Naive thymus-derived CD4-positive, alpha-beta T cell (primary cell): ENCODE results near the gene E2F4. TPM values are rescaled to one million over a fixed set of nuclear protein-coding genes. Genes with fewer than 3 reads are reported as not detected.

ENCODE experiments used
- ATAC-seq: fragments of 150-1000 bp; cut with Tn5 transposase; 2 replicates; pipeline ENCODE4 v1.10.0; 2021; ENCODE audit warnings: mild to moderate bottlenecking, moderate library complexity
- CTCF ChIA-PET: fragments of 350-600 bp; sonication (Branson Sonifier 250); formaldehyde crosslinking; loops from one replicate; lab custom pipeline; 2021; ENCODE audit warnings: antibody characterized with exemption; lab: Charles Lee
- POLR2A ChIA-PET: fragments of 350-600 bp; sonication (Branson Sonifier 250); formaldehyde crosslinking; loops from one replicate; lab custom pipeline; 2021; ENCODE audit warnings: antibody characterized with exemption, inconsistent platforms; lab: Charles Lee
- DNase-seq, 9 donors: peaks; one replicate each; pipeline versions ENCODE4 v3.0.0 to v3.0.0-alpha.2; 2020 to 2022; ENCODE audit warnings: mixed read lengths in 1 of 9
- H3K27ac ChIP-seq: one replicate; pipeline ENCODE4 v1.7.0; 2013; ENCODE audit warnings: mild to moderate bottlenecking, low read depth, low read length, moderate library complexity
- H3K27me3 ChIP-seq, 2 donors: one replicate each; pipeline ENCODE4 v1.7.0; 2013; ENCODE audit warnings: low read length in 2 of 2, mild to moderate bottlenecking in 2 of 2, moderate library complexity in 2 of 2; ENCODE audit not compliant: control insufficient read depth in 2 of 2, insufficient read depth in 2 of 2
- H3K36me3 ChIP-seq, 3 experiments: 1 replicate in 2 of 3; 2 replicates in 1 of 3; pipeline ENCODE4 v1.7.0; 2013; ENCODE audit warnings: low read length in 3 of 3, mild to moderate bottlenecking in 3 of 3, moderate library complexity in 1 of 3; ENCODE audit not compliant: insufficient read depth in 3 of 3, control insufficient read depth in 2 of 3
- H3K4me1 ChIP-seq, 2 donors: one replicate each; pipeline ENCODE4 v1.7.0; 2013; ENCODE audit warnings: low read length in 2 of 2, mild to moderate bottlenecking in 2 of 2, moderate library complexity in 1 of 2; ENCODE audit not compliant: control insufficient read depth in 2 of 2, insufficient read depth in 2 of 2
- H3K4me3 ChIP-seq: 2 replicates; pipeline ENCODE4 v1.7.0; 2013; ENCODE audit warnings: mild to moderate bottlenecking, low read length
- H3K9me3 ChIP-seq, 3 experiments: 1 replicate in 2 of 3; 2 replicates in 1 of 3; pipeline ENCODE4 v1.7.0; 2013; ENCODE audit warnings: low read length in 3 of 3; ENCODE audit not compliant: control insufficient read depth in 2 of 3
- H3K27ac Mint-ChIP-seq, 9 donors: one replicate each; pipeline ENCODE4 v1.8.0; 2020 to 2022; ENCODE audit warnings: mixed read lengths in 9 of 9, mild to moderate bottlenecking in 8 of 9, moderate library complexity in 5 of 9, inconsistent platforms in 2 of 9
- H3K27me3 Mint-ChIP-seq, 5 donors: one replicate each; pipeline ENCODE4 v1.8.0; 2021 to 2022; ENCODE audit warnings: mixed read lengths in 5 of 5, mild to moderate bottlenecking in 1 of 5
- H3K36me3 Mint-ChIP-seq, 5 donors: one replicate each; pipeline ENCODE4 v1.8.0; 2020 to 2022; ENCODE audit warnings: mixed read lengths in 5 of 5, mild to moderate bottlenecking in 3 of 5, inconsistent platforms in 1 of 5
- H3K4me1 Mint-ChIP-seq, 7 donors: one replicate each; pipeline ENCODE4 v1.8.0; 2020 to 2022; ENCODE audit warnings: mixed read lengths in 7 of 7, mild to moderate bottlenecking in 3 of 7, inconsistent platforms in 1 of 7
- H3K4me3 Mint-ChIP-seq, 10 donors: one replicate each; pipeline ENCODE4 v1.8.0; 2020 to 2022; ENCODE audit warnings: mild to moderate bottlenecking in 10 of 10, mixed read lengths in 10 of 10, moderate library complexity in 6 of 10, inconsistent platforms in 2 of 10
- H3K9me3 Mint-ChIP-seq, 11 donors: one replicate each; pipeline ENCODE4 v1.8.0; 2020 to 2022; ENCODE audit warnings: mixed read lengths in 11 of 11, mild to moderate bottlenecking in 4 of 11, inconsistent platforms in 1 of 11, moderate library complexity in 1 of 11
- intact Hi-C, 2 donors: fragments of 100-400 bp; cut with micrococcal nuclease; formaldehyde crosslinking; loops; one replicate each; pipeline ENCODE4 v1.15.1; 2023
- polyA plus RNA-seq, 2 donors: library from polyadenylated mRNA; unstranded; fragments of 300-500 nt; fragmentation: Illumina TruSeq; gene quantifications; one replicate each; pipeline ENCODE4 v1.2.3, GENCODE V29; 2021
- total RNA-seq, 6 experiments: library from RNA in 5 of 6; stranded (reverse) in 5 of 6; gene quantifications; 1 replicate in 5 of 6; 2 replicates in 1 of 6; pipeline ENCODE4 v1.2.3 and lab custom pipeline; 2021 to 2026

E2F4 gene
- total and polyA plus RNA-seq, 7 experiments from 2014 or later, result 59.4 to 133 (median 73.0) TPM

DNA sequence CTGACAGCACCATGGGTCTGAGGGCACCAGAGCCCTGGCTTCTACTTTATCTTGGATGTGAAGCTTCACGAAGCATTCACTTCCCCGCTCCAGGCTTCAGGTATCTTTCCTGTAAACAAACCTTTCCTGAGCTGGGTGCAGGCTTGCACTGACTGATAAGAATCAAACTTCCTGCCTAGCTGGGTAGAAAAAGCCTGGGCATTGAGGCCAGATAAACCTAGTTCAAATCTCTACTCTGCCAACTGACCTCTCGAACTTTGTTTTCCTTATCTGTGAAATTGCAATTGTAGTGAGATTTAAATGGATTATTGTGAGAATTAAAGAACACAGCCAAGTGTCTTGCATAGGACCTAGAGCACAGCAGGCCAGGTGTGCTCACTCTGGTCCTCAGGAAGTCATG, 32.0 kb downstream of the E2F4 start:
- peaks cover 4 to 14% (median 11%) of the 10 kb centered on the region in 5 donors for H3K36me3 Mint-ChIP-seq
- peaks cover 14 to 38% of the 10 kb centered on the region in 2 donors for H3K4me1 ChIP-seq
- H3K27me3 Mint-ChIP-seq, result no peaks in the 10 kb centered on the region
- POLR2A ChIA-PET, result interaction anchor here (1.2 to 1.9 kb wide), 2 partner anchors 15 to 21 kb away, joined by 3 to 4 read pairs; no protein-coding TSS in a partner anchor
- no peak for ATAC-seq
- peaks cover 6 to 17% (median 9%) of the 10 kb centered on the region in 3 experiments for H3K36me3 ChIP-seq
- H3K4me3 Mint-ChIP-seq, result peak overlapping the region in 9 of 10 donors; percentile 2 to 100 (median 34)
- H3K4me3 ChIP-seq, result peak overlapping the region; percentile 13
- no peaks in the 10 kb centered on the region for H3K9me3 ChIP-seq
- peak overlapping the region; percentile 62 for H3K27ac ChIP-seq
- H3K4me1 Mint-ChIP-seq, result peaks cover 38 to 71% (median 58%) of the 10 kb centered on the region in 7 donors
- no peaks in the 10 kb centered on the region for H3K9me3 Mint-ChIP-seq
- intact Hi-C loops, result no loop called here
- no peaks in the 10 kb centered on the region for H3K27me3 ChIP-seq
- CTCF ChIA-PET, result interaction anchor here (0.8 to 0.9 kb wide), 2 partner anchors 24 to 26 kb away, joined by 3 read pairs; partner anchors contain the start of gene FHOD1
- H3K27ac Mint-ChIP-seq, result peak overlapping the region; percentile 36 to 100 (median 82)
- no peak for DNase-seq

GRCh38 chr16:67226295-67226803, 34.4 kb downstream of the E2F4 start:
- Histone ChIP-seq H3K27me3 (no peaks in the 10 kb centered on the region), H3K36me3 (peaks cover 9 to 41% (median 10%) of the 10 kb centered on the region in 3 experiments), H3K27ac (peak overlapping the region; percentile 85), H3K9me3 (no peaks in the 10 kb centered on the region), H3K4me3 (peak overlapping the region; percentile 90), H3K4me1 (peaks cover 14 to 38% of the 10 kb centered on the region in 2 donors)
- H3K4me3 Mint-ChIP-seq, result peak overlapping the region; percentile 94 to 100 (median 98)
- no peaks in the 10 kb centered on the region for H3K27me3 Mint-ChIP-seq
- H3K9me3 Mint-ChIP-seq, result no peaks in the 10 kb centered on the region
- peaks cover 37 to 62% (median 50%) of the 10 kb centered on the region in 7 donors for H3K4me1 Mint-ChIP-seq
- POLR2A ChIA-PET, result interaction anchor here (0.6 to 2.3 kb wide), 13 partner anchors 10 to 355 kb away, joined by 3 to 20 read pairs (median 6); partner anchors contain the start of genes E2F4 and FHOD1
- ATAC-seq (no peak), DNase-seq (no peak)
- H3K36me3 Mint-ChIP-seq, result peaks cover 4 to 9% (median 7%) of the 10 kb centered on the region in 5 donors
- CTCF ChIA-PET, result interaction anchor here (0.6 to 1.6 kb wide), 5 partner anchors 13 to 207 kb away, joined by 3 to 6 read pairs (median 4); partner anchors contain the start of gene FHOD1
- peak overlapping the region; percentile 93 to 100 (median 99) for H3K27ac Mint-ChIP-seq
- intact Hi-C loops, result loop anchor here (1.0 to 5.0 kb wide), 9 partner anchors 10 to 1906 kb away; partner anchors contain the start of genes ACD (in 1 of the 2), CBFB (in 1 of the 2), CHTF8 (in 1 of the 2) and CTCF (in 1 of the 2)

- H3K27me3 Mint-ChIP-seq, result no peaks in the 10 kb centered on the region
- no peaks in the 10 kb centered on the region for H3K9me3 ChIP-seq
- H3K4me1 Mint-ChIP-seq, result peaks cover 37 to 62% (median 50%) of the 10 kb centered on the region in 7 donors
- H3K27ac ChIP-seq, result peak within 1 kb of the TSS; percentile 85
- no peaks in the 10 kb centered on the region for H3K27me3 ChIP-seq
- peak within 1 kb of the TSS; percentile 94 to 100 (median 98) for H3K4me3 Mint-ChIP-seq
- peak within 1 kb of the TSS; percentile 93 to 100 (median 99) for H3K27ac Mint-ChIP-seq
- H3K9me3 Mint-ChIP-seq, result no peaks in the 10 kb centered on the region
- peaks cover 4 to 9% (median 7%) of the 10 kb centered on the region in 5 donors for H3K36me3 Mint-ChIP-seq
- ChIA-PET POLR2A (interaction anchor here (0.8 to 2.3 kb wide), 15 partner anchors 9 to 440 kb away, joined by 3 to 20 read pairs (median 5); partner anchors contain the start of genes E2F4 and FHOD1), CTCF (interaction anchor here (0.6 to 1.6 kb wide), 6 partner anchors 12 to 207 kb away, joined by 3 to 6 read pairs (median 4); partner anchors contain the start of gene FHOD1)
- peak; percentile 94 to 99 (median 97) for DNase-seq
- intact Hi-C loops, result loop anchor here (1.0 to 5.0 kb wide), 16 partner anchors 9 to 1905 kb away; partner anchors contain the start of genes E2F4 (in 2 of the 2), FHOD1 (in 2 of the 2), PLEKHG4 (in 2 of the 2) and ACD (in 1 of the 2)
- peaks cover 9 to 47% (median 10%) of the 10 kb centered on the region in 3 experiments for H3K36me3 ChIP-seq
- H3K4me1 ChIP-seq, result peaks cover 14 to 38% of the 10 kb centered on the region in 2 donors
- H3K4me3 ChIP-seq, result peak within 1 kb of the TSS; percentile 90
- ATAC-seq, result peak; percentile 99
Measured at GRCh38 chr16:67226804-67227566, 35.0 kb downstream of the E2F4 start, which contains the start of gene TMEM208. Gene TMEM208 (plus strand): TSS chr16:67227130. CDS start chr16:67227219, 89 bp downstream.

- peaks cover 4 to 9% (median 7%) of the 10 kb centered on the region in 5 donors for H3K36me3 Mint-ChIP-seq
- H3K4me3 ChIP-seq, result peak overlapping the region; percentile 90
- no peaks in the 10 kb centered on the region for H3K27me3 Mint-ChIP-seq
- POLR2A ChIA-PET, result interaction anchor here (0.8 to 2.3 kb wide), 12 partner anchors 8 to 439 kb away, joined by 3 to 20 read pairs (median 6); partner anchors contain the start of genes E2F4 and FHOD1
- peak overlapping the region; percentile 59 to 100 (median 97) for H3K27ac Mint-ChIP-seq
- peaks cover 14 to 38% of the 10 kb centered on the region in 2 donors for H3K4me1 ChIP-seq
- H3K4me1 Mint-ChIP-seq, result peaks cover 37 to 62% (median 50%) of the 10 kb centered on the region in 7 donors
- H3K36me3 ChIP-seq, result peaks cover 9 to 48% (median 10%) of the 10 kb centered on the region in 3 experiments
- DNase-seq (no peak), ATAC-seq (no peak)
- H3K9me3 Mint-ChIP-seq, result no peaks in the 10 kb centered on the region
- intact Hi-C loops, result loop anchor here (1.0 to 5.0 kb wide), 15 partner anchors 20 to 1905 kb away; partner anchors contain the start of genes E2F4 (in 2 of the 2), FHOD1 (in 2 of the 2), PLEKHG4 (in 2 of the 2) and ACD (in 1 of the 2)
- no peaks in the 10 kb centered on the region for H3K27me3 ChIP-seq
- CTCF ChIA-PET, result interaction anchor here (0.9 to 1.6 kb wide), 4 partner anchors 12 to 73 kb away, joined by 3 to 6 read pairs (median 4); partner anchors contain the start of gene FHOD1
- peak overlapping the region; percentile 94 to 100 (median 98) for H3K4me3 Mint-ChIP-seq
- H3K27ac ChIP-seq, result peak overlapping the region; percentile 85
- no peaks in the 10 kb centered on the region for H3K9me3 ChIP-seq
Measured at GRCh38 chr16:67227567-67227921, 35.6 kb downstream of the E2F4 start.

DNA sequence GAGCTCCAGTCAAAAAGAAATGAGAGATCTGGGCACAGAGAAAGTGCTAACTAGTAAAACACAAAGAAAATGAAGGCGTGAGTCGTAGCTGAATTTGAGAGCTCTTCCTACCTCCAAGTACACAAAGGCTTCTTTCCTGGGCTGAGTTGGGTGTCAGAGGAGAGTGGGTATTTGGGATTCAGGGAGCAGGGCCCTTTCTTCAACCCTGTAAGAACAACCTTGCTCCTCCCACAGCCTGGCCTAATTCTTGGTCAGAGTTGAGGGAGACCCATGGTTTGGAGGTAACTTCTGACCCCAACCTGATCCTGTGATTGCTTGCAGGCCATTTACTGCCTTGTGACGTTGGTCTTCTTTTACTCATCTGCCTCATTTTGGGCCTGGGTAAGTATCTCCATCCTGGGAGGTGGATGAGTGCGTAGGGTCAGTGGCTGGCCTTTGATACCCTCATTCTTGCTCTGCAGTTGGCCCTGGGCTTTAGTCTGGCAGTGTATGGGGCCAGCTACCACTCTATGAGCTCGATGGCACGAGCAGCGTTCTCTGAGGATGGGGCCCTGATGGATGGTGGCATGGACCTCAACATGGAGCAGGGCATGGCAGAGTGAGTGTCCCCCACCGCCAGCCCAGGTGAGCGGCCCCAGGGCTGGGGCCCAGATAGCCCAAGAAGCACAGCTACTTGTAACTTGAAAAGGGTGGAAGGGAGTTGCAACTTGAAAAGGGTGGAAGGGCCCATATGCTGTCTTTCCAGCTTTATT, 36.3 kb downstream of the E2F4 start:
- Histone ChIP-seq H3K36me3 (peaks cover 9 to 48% (median 10%) of the 10 kb centered on the region in 3 experiments), H3K27me3 (no peaks in the 10 kb centered on the region), H3K9me3 (no peaks in the 10 kb centered on the region), H3K27ac (peak overlapping the region; percentile 85), H3K4me1 (peaks cover 14 to 38% of the 10 kb centered on the region in 2 donors), H3K4me3 (peak overlapping the region; percentile 90)
- Mint-ChIP-seq H3K4me3 (peak overlapping the region; percentile 94 to 100 (median 98)), H3K27ac (peak overlapping the region; percentile 52 to 99 (median 93)), H3K9me3 (no peaks in the 10 kb centered on the region), H3K27me3 (no peaks in the 10 kb centered on the region), H3K36me3 (peaks cover 4 to 11% (median 7%) of the 10 kb centered on the region in 5 donors), H3K4me1 (peaks cover 34 to 55% (median 49%) of the 10 kb centered on the region in 7 donors)
- no peak for ATAC-seq
- POLR2A ChIA-PET, result interaction anchor here (0.9 to 2.3 kb wide), 9 partner anchors 8 to 439 kb away, joined by 3 to 20 read pairs (median 7); partner anchors contain the start of gene FHOD1
- CTCF ChIA-PET, result interaction anchor here (0.9 to 1.6 kb wide), 4 partner anchors 11 to 19 kb away, joined by 3 to 6 read pairs (median 4); partner anchors contain the start of gene FHOD1
- intact Hi-C loops, result loop anchor here in 1 of 2 donors (5.0 kb wide), 3 partner anchors 334 to 1904 kb away; partner anchors contain the start of genes CHTF8, CTCF and UTP4
- no peak for DNase-seq
